ENCODE data around the gene DCDC2B. TPM values are rescaled to one million over a fixed set of nuclear protein-coding genes. Genes with fewer than 3 reads are reported as not detected.

DCDC2B gene
- total and polyA plus RNA-seq, 9 of the 15 experiments (the other 6 are each of a cell fraction or from before 2014, with no cell fraction given): not detected

GRCh38 chr1:32179193-32179442 lies 29.8 kb upstream of the DCDC2B start (continued):
- TF ChIP-seq THAP12 (CRISPR knock-in tag; IDR thresholded peaks at IDR 0.05) (no peak), CBX2 (IDR thresholded peaks at IDR 0.05; ENCODE audit: insufficient read depth, low read length, poor library complexity, severe bottlenecking) (no peak), TARDBP (IDR thresholded peaks at IDR 0.05) (no peak), ZNF699 (CRISPR knock-in tag; IDR thresholded peaks at IDR 0.05; ENCODE audit: insufficient replicate concordance) (no peak), ZNF280A (IDR thresholded peaks at IDR 0.05; ENCODE audit: low read depth, partially characterized antibody) (no peak), HDGF (IDR thresholded peaks at IDR 0.05) (peak; percentile 39; the same call in 1 of the 2 replicates), CCAR2 (IDR thresholded peaks at IDR 0.05; ENCODE audit: low read depth, low read length) (no peak), RNF2 (IDR thresholded peaks at IDR 0.05) (no peak), ZBTB34 (CRISPR knock-in tag; IDR thresholded peaks at IDR 0.05) (no peak), POLR2AphosphoS2 (IDR thresholded peaks at IDR 0.05; ENCODE audit: low read length) (no peak), NR1H2 (CRISPR knock-in tag; IDR thresholded peaks at IDR 0.05) (no peak), NR2C1 (IDR thresholded peaks at IDR 0.05) (no peak), NR2C1 (tag; IDR thresholded peaks at IDR 0.05) (peak; percentile 64), ZNF668 (CRISPR knock-in tag; IDR thresholded peaks at IDR 0.05) (no peak), TRIM25 (IDR thresholded peaks at IDR 0.05; ENCODE audit: borderline replicate concordance) (no peak), SAP30 (IDR thresholded peaks at IDR 0.05; ENCODE audit: borderline replicate concordance, insufficient read depth, low read depth, low read length, poor library complexity, severe bottlenecking) (no peak), NRF1 (conservative IDR thresholded peaks at IDR 0.05 in 1 of 2, IDR thresholded peaks at IDR 0.05 in 1 of 2) (no peak), ZFP36 (IDR thresholded peaks at IDR 0.05; ENCODE audit: low read depth, low read length, partially characterized antibody) (no peak), HNRNPH1 (optimal IDR thresholded peaks at IDR 0.05; ENCODE audit: low read depth, low read length) (no peak)

Measured in K562 (cell line).